ENCODE results near the gene ZBTB44.
"Not testable (repeated sequence)": the region's sequence is repeated elsewhere in the genome, so short reads cannot be mapped to it uniquely, and the experiment has no call there.

Gene ZBTB44

DNA sequence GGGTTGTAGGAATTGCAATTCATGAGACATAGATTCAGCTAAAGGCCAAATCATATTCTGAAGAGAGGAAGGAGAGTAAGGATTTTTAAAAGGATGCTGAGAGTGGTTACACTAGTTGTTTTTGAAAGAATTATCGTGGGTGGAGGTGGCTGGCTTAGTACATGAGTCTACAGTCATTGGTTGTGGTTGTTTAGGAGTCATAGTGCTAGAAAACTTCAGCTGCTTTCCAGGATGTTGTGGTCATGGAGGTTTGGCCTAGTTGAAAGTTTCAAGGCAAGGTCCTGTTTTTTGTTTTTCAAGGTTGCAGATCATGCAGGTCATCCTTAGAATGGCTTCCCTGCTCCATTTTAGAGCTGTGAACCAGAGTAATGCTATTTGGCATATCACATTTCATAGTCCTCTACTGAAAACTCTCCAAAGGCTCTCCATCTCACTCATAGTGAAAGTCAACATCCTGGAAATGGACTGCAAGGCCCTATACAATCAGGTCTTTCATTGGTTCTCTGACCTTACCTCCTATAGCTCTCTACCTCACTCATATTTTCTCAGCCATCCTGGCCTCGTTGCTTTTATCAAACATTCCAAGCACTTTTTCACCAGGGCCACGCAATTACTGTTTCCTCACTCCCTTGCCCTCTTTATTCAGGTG, 26.1 kb upstream of the ZBTB44 start:
- TF ChIP-seq, protein P1, sequence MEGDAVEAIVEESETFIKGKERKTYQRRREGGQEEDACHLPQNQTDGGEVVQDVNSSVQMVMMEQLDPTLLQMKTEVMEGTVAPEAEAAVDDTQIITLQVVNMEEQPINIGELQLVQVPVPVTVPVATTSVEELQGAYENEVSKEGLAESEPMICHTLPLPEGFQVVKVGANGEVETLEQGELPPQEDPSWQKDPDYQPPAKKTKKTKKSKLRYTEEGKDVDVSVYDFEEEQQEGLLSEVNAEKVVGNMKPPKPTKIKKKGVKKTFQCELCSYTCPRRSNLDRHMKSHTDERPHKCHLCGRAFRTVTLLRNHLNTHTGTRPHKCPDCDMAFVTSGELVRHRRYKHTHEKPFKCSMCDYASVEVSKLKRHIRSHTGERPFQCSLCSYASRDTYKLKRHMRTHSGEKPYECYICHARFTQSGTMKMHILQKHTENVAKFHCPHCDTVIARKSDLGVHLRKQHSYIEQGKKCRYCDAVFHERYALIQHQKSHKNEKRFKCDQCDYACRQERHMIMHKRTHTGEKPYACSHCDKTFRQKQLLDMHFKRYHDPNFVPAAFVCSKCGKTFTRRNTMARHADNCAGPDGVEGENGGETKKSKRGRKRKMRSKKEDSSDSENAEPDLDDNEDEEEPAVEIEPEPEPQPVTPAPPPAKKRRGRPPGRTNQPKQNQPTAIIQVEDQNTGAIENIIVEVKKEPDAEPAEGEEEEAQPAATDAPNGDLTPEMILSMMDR (IDR thresholded peaks at IDR 0.05) = no peak
- no peak overlapping the region for H3K4me3 ChIP-seq (ENCODE audit: low read depth in 1 of 2, low read length in 1 of 2)
- no peak overlapping the region for H3K27ac ChIP-seq

DNA sequence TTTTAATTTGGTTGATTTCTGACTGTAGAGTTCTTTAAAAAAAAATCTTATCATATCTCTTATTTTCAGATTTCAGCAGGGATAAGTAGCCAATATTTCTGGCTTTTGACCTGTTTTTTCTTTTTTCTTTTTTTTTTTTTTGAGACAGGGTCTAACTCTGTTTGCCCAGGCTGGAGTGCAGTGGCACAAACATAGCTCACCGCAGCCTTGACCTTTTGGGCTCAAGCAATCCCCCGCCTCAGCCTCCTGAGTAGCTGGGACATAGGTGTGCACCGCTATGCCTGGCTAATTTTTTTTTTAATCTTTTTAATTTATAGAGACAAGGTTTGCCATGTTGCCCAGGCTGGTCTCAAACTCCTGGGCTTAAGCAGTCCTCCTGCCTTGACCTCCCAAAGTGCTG, 23.9 kb upstream of the ZBTB44 start:
- H3K36me3 ChIP-seq = no peaks in the 10 kb centered on the region
- no peak overlapping the region for H3K4me3 ChIP-seq (ENCODE audit: low read depth in 1 of 2, low read length in 1 of 2)
- no peaks in the 10 kb centered on the region for H3K27me3 ChIP-seq
- H3K27ac ChIP-seq = no peak overlapping the region
- TF ChIP-seq, protein P1 (IDR thresholded peaks at IDR 0.05) = no peak
- no peaks in the 10 kb centered on the region for H3K4me1 ChIP-seq (ENCODE audit: control insufficient read depth in 1 of 2, insufficient read depth in 1 of 2, low read depth in 1 of 2, low read length in 1 of 2)
- H3K9me3 ChIP-seq = no peaks in the 10 kb centered on the region

More for the DNA sequence above, 26.1 kb upstream of the ZBTB44 start:
- H3K9me3 ChIP-seq = no peaks in the 10 kb centered on the region
- no peaks in the 10 kb centered on the region for H3K27me3 ChIP-seq
- no peaks in the 10 kb centered on the region for H3K4me1 ChIP-seq (ENCODE audit: control insufficient read depth in 1 of 2, insufficient read depth in 1 of 2, low read depth in 1 of 2, low read length in 1 of 2)
- no peaks in the 10 kb centered on the region for H3K36me3 ChIP-seq

DNA sequence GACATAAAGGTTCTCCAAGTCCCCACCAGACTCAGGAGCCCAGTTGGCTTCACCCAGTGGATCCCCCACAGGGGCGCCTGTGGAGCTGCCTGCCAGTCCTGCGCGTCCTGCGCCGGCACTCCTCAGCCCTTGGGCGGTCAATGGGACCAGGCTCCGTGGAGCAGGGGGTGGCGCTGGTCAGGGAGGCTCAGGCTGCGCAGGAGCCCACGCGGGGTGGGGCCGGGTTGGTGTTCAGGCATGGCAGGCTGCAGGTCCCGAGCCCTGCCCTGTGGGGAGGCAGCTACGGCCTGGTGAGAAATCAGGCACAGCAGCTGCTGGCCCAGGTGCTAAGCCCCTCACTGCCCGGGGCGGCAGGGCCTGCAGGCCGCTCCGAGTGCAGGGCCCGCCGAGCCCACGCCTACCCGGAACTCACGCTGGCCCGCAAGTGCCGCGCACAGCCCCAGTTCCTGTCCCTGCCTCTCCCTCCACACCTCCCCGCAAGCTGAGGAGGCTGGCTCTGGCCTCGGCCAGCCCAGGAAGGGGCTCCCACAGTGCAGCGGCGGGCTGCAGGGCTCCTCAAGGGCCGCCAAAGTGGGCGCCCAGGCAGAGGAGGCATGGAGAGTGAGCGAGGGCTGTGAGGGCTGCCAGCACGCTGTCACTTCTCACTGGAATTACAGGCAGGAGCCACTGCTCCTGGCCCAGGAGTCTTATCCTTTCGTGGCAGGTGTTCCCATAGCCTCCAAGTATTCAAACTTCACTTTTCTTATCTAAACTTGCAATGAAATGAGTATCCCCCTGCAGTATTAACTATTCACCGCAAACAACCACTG, 22.8 kb upstream of the ZBTB44 start:
- no peaks in the 10 kb centered on the region for H3K27me3 ChIP-seq
- no peaks in the 10 kb centered on the region for H3K4me1 ChIP-seq (ENCODE audit: control insufficient read depth in 1 of 2, insufficient read depth in 1 of 2, low read depth in 1 of 2, low read length in 1 of 2)
- H3K27ac ChIP-seq = no peak overlapping the region
- no peaks in the 10 kb centered on the region for H3K9me3 ChIP-seq
- no peak overlapping the region for H3K4me3 ChIP-seq (ENCODE audit: low read depth in 1 of 2, low read length in 1 of 2)
- TF ChIP-seq, protein P1 (IDR thresholded peaks at IDR 0.05) = no peak
- no peaks in the 10 kb centered on the region for H3K36me3 ChIP-seq

DNA sequence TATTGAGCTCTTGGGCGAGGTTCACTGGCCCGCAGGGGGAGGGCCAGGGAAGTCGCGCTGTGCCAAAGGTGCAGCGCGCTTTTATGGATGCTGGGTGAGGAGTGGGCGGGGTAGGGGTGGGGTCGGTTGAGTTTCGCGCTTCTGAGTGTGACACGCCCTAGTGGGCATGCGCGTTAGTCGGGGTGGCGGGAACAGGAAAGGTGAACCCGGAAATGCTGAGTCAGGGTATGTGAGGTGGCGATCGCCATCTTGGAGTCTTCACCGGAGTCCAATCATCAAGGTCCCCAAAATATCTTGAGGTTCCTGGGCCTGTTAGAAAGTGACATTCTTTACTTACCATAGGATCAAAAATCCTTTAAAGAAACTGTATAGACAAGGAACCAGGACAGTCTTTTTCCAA, 16.7 kb upstream of the ZBTB44 start:
- not testable (repeated sequence) for H3K4me1 ChIP-seq (ENCODE audit: control insufficient read depth in 1 of 2, insufficient read depth in 1 of 2, low read depth in 1 of 2, low read length in 1 of 2); H3K27me3 ChIP-seq; H3K36me3 ChIP-seq; H3K4me3 ChIP-seq (ENCODE audit: low read depth in 1 of 2, low read length in 1 of 2); H3K9me3 ChIP-seq; H3K27ac ChIP-seq

DNA sequence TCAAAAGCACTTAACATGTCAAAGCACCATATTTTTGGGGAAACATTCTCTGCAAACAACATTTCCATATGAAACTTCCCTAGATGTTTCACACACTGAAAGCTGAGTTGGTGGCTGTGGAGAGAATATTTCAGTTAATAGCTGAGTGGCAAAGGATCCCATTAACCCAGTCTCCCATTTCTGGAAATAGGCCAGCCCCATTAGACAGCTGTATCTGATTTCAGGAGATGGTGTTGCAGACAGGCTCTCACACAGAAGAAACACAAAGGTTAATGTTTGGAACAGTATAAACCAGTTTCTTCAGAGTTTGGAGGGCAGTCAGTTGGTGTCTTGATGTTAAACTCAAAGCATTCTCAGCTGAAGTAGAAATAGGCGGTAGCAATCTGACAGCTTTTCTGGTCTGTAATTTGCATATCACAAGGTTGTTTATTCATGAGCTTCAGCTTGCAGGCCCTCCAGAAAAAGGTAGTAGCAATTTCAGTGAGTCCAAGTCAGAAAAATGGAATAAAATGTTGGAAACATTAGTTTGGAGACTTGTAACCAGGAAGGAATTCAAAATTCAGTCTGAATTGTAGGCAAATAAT, 15.5 kb upstream of the ZBTB44 start:
- no peak overlapping the region for H3K4me3 ChIP-seq (ENCODE audit: low read depth in 1 of 2, low read length in 1 of 2)
- H3K27ac ChIP-seq = no peak overlapping the region
- H3K4me1 ChIP-seq (ENCODE audit: control insufficient read depth in 1 of 2, insufficient read depth in 1 of 2, low read depth in 1 of 2, low read length in 1 of 2) = no peaks in the 10 kb centered on the region
- TF ChIP-seq, protein P1 (IDR thresholded peaks at IDR 0.05) = no peak
- no peaks in the 10 kb centered on the region for H3K27me3 ChIP-seq
- H3K9me3 ChIP-seq = no peaks in the 10 kb centered on the region
- no peaks in the 10 kb centered on the region for H3K36me3 ChIP-seq

DNA sequence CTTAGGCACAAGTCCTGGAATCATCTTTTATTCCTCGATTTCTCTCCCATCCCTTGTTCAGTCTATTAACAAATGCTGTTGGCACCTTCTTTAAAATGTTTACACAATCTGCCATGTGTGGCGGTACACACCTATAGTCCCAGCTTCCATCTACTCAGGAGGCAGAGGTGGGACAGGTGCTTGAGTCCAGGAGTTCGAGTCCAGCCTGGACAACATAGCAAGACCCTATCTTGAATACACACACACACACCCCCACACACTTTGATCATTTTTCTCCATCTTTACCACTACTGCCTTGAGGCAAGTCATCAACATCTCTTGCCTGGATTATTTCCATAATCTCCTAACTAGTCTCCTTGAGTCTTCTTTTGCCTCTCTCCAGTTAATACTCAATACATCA, 13.7 kb upstream of the ZBTB44 start:
- H3K4me1 ChIP-seq (ENCODE audit: control insufficient read depth in 1 of 2, insufficient read depth in 1 of 2, low read depth in 1 of 2, low read length in 1 of 2) = no peaks in the 10 kb centered on the region
- TF ChIP-seq, protein P1 (IDR thresholded peaks at IDR 0.05) = no peak
- H3K27ac ChIP-seq = no peak overlapping the region
- H3K36me3 ChIP-seq = no peaks in the 10 kb centered on the region
- no peaks in the 10 kb centered on the region for H3K9me3 ChIP-seq
- H3K27me3 ChIP-seq = no peaks in the 10 kb centered on the region
- no peak overlapping the region for H3K4me3 ChIP-seq (ENCODE audit: low read depth in 1 of 2, low read length in 1 of 2)

Measured in neutrophil (primary cell).